Skeletal muscle tissue (tissue), 4 donors: ENCODE results near the gene DMRT3. TPM values are rescaled to one million over a fixed set of nuclear protein-coding genes. Genes with fewer than 3 reads are reported as not detected.

ENCODE experiments used
- H3K27ac ChIP-seq: one replicate; pipeline ENCODE4 v1.7.0; 2013; ENCODE audit warnings: mild to moderate bottlenecking, low read depth, low read length, inconsistent platforms
- H3K27me3 ChIP-seq, 3 donors: one replicate each; pipeline ENCODE4 v1.7.0; 2013; ENCODE audit warnings: low read length in 3 of 3; ENCODE audit not compliant: control insufficient read depth in 3 of 3, insufficient read depth in 3 of 3
- H3K36me3 ChIP-seq, 3 donors: one replicate each; pipeline ENCODE4 v1.7.0; 2013; ENCODE audit warnings: low read length in 3 of 3; ENCODE audit not compliant: control insufficient read depth in 3 of 3, insufficient read depth in 3 of 3
- H3K4me1 ChIP-seq, 3 donors: one replicate each; pipeline ENCODE4 v1.7.0; 2013; ENCODE audit warnings: low read length in 3 of 3, mild to moderate bottlenecking in 3 of 3; ENCODE audit not compliant: control insufficient read depth in 3 of 3, insufficient read depth in 3 of 3
- H3K4me3 ChIP-seq, 3 donors: one replicate each; pipeline ENCODE4 v1.7.0; 2013; ENCODE audit warnings: low read length in 3 of 3
- H3K9ac ChIP-seq, 3 donors: one replicate each; pipeline ENCODE4 v1.7.0; 2013; ENCODE audit warnings: low read length in 3 of 3, mild to moderate bottlenecking in 3 of 3, moderate library complexity in 2 of 3, low read depth in 1 of 3
- H3K9me3 ChIP-seq, 3 donors: one replicate each; pipeline ENCODE4 v1.7.0; 2013; ENCODE audit warnings: low read length in 3 of 3; ENCODE audit not compliant: control insufficient read depth in 3 of 3
- total RNA-seq: library from RNA; depleted of rRNA; stranded (reverse); fragments of >200 nt; gene quantifications from one replicate; pipeline ENCODE4 v1.2.3, GENCODE V29; 2014
- donor health status: Osteomylitis.

The DMRT3 gene
- total RNA-seq, 1 donor from 2014 or later = under 0.01 TPM

DNA sequence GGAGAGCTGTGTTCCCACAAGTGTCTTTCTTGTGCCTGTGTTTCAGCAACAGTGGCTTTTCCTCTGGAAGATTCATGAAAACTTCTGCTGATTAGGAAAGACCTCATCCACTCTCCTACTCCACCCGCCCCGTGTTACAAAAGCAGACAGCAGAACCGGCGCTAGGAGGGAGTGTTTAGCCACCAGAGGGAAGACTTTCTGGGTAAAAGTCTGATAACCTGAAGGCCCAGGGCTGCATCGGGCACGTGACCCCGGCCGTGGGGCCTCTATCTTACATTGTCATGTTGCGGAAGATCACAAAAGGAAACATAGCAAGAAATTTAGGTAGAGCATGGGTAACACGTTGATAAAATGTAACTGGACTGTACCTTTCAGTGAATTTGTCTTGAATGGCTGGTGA lies 41.7 kb downstream of the DMRT3 start:
- no peak overlapping the region for H3K9ac ChIP-seq
- peaks cover 0 to 3% (median 0%) of the 10 kb centered on the region in 3 donors for H3K9me3 ChIP-seq
- H3K36me3 ChIP-seq = no peaks in the 10 kb centered on the region
- H3K27ac ChIP-seq = no peak overlapping the region
- H3K27me3 ChIP-seq = peaks cover 0 to 2% (median 0%) of the 10 kb centered on the region in 3 donors
- H3K4me1 ChIP-seq = no peaks in the 10 kb centered on the region
- no peak overlapping the region for H3K4me3 ChIP-seq

- H3K4me3 ChIP-seq = no peak overlapping the region
- H3K27ac ChIP-seq = no peak overlapping the region
- H3K9me3 ChIP-seq = peaks cover 0 to 3% (median 0%) of the 10 kb centered on the region in 3 donors
- H3K4me1 ChIP-seq = no peaks in the 10 kb centered on the region
- no peak overlapping the region for H3K9ac ChIP-seq
- H3K27me3 ChIP-seq = peaks cover 0 to 5% (median 3%) of the 10 kb centered on the region in 3 donors
- H3K36me3 ChIP-seq = no peaks in the 10 kb centered on the region
These were observed 47.7 kb downstream of the DMRT3 start for GRCh38 chr9:1024112-1024511.

DNA sequence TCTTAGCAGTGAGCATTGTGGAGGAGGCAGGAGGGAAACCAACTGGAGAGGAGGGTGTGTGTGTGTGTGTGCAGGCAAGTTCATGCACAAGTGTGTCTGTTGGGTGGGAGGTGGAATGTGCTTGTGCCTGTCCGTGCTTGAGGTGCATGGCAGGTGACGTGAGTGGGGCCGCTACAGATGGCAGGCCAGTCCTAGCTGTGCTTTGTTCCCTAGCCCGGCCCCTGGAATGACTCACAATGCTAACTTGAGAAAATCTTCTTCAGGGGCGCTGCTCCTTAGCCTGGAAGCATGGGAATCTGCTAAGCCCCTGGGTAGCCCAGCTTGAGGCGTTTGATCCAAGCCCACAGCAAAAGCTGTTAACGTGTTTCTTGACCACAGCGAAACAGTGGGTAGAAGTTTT lies 48.7 kb downstream of the DMRT3 start:
- no peak overlapping the region for H3K4me3 ChIP-seq
- H3K36me3 ChIP-seq = no peaks in the 10 kb centered on the region
- H3K27ac ChIP-seq = no peak overlapping the region
- peaks cover 0 to 3% (median 0%) of the 10 kb centered on the region in 3 donors for H3K9me3 ChIP-seq
- H3K27me3 ChIP-seq = peaks cover 0 to 5% (median 3%) of the 10 kb centered on the region in 3 donors
- no peaks in the 10 kb centered on the region for H3K4me1 ChIP-seq
- H3K9ac ChIP-seq = no peak overlapping the region

DNA sequence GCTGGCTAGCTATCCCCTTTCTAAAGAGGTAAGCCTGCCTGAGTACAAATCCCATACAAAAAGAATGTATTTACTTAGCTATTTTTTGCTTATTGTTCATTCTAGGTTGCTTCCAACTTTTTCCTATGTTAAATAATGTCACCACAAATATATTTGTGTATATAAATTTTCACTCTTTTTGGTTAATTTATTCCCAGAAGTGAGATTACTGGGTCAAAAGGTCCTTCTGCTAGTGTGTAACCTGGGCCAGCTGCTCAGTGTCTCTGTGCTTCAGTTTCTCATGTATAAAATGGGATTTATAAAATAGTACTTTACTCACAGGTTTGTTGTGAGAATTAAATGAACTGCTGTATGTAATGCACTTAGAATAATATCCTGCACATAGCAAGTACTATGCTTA lies 49.8 kb downstream of the DMRT3 start:
- Histone ChIP-seq H3K9me3 (peaks cover 0 to 3% (median 0%) of the 10 kb centered on the region in 3 donors), H3K36me3 (no peaks in the 10 kb centered on the region), H3K4me1 (no peaks in the 10 kb centered on the region), H3K4me3 (no peak overlapping the region), H3K9ac (no peak overlapping the region), H3K27ac (no peak overlapping the region), H3K27me3 (peaks cover 0 to 4% (median 3%) of the 10 kb centered on the region in 3 donors)

GRCh38 chr9:1028501-1029190 lies 52.2 kb downstream of the DMRT3 start:
- H3K36me3 ChIP-seq = no peaks in the 10 kb centered on the region
- H3K4me1 ChIP-seq = no peaks in the 10 kb centered on the region
- no peak overlapping the region for H3K4me3 ChIP-seq
- peaks cover 7 to 14% (median 12%) of the 10 kb centered on the region in 3 donors for H3K27me3 ChIP-seq
- no peak overlapping the region for H3K9ac ChIP-seq
- H3K27ac ChIP-seq = no peak overlapping the region
- H3K9me3 ChIP-seq = no peaks in the 10 kb centered on the region

DNA sequence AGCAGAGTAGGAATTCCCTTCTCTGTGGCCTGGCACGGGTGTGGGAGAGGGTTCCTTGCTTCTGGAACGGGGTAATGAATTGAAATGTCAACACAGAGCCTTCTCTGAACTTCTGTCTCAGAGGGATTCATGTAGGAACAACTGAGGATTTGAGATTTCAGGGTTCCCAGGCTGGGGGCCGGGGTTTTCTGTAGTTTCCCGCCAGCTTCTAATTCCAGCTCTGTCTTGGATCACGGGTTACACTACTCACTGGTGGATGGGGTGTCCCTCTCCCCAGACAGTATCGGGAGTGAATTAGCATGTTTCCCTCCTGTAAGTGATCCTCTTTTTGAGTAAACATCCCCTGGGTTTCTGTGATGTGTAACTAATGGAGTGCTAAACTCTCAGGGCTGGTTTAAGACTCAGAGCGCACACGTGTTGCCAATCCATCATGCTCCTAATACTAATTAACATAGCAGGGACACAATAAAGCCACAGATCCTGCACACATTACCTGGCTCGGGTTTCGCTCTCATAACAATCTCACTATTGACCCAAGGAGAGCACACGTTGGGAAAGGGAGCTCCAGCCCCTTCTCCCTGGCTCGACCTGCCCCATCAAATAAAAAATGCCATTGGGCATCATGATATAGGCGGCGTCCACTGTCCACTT lies 55.6 kb downstream of the DMRT3 start:
- H3K27ac ChIP-seq = no peak overlapping the region
- H3K4me1 ChIP-seq = no peaks in the 10 kb centered on the region
- H3K4me3 ChIP-seq = no peak overlapping the region
- no peaks in the 10 kb centered on the region for H3K36me3 ChIP-seq
- H3K27me3 ChIP-seq = peaks cover 9 to 11% (median 11%) of the 10 kb centered on the region in 3 donors
- no peak overlapping the region for H3K9ac ChIP-seq
- no peaks in the 10 kb centered on the region for H3K9me3 ChIP-seq

GRCh38 chr9:1034271-1034670 lies 57.8 kb downstream of the DMRT3 start:
- Histone ChIP-seq H3K4me3 (no peak overlapping the region), H3K36me3 (no peaks in the 10 kb centered on the region), H3K9ac (no peak overlapping the region), H3K27ac (no peak overlapping the region), H3K27me3 (peaks cover 11 to 12% (median 11%) of the 10 kb centered on the region in 3 donors), H3K4me1 (no peaks in the 10 kb centered on the region), H3K9me3 (no peaks in the 10 kb centered on the region)

DNA sequence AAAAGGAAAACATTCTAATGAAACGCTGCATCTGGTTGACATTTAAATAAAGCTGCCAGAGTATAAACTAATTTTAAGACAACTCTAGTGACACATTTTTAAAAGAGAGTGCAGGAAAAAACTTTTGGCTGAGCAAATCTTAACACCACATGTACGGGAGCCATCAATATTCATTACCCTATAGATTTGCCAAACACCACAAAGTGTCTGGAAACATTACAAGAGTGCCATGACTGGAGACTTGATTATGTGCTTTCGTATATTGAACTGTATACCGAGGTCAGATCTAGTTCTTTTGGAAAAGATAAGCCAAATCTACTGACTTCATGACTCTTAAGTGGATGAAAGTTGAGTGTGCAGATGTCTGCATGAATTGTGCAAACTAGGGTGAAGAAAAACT lies 63.1 kb downstream of the DMRT3 start:
- Histone ChIP-seq H3K27ac (no peak overlapping the region), H3K36me3 (no peaks in the 10 kb centered on the region), H3K9me3 (no peaks in the 10 kb centered on the region), H3K9ac (no peak overlapping the region), H3K4me3 (no peak overlapping the region), H3K4me1 (peaks cover 0 to 6% (median 4%) of the 10 kb centered on the region in 3 donors), H3K27me3 (peaks cover 22 to 30% (median 26%) of the 10 kb centered on the region in 3 donors)
